ENCODE data around the gene PRKG1. TPM values are rescaled to one million over a fixed set of nuclear protein-coding genes. Genes with fewer than 3 reads are reported as not detected.

PRKG1 gene
- 0.01 TPM in 3 of 5 replicates, not detected in the others for total RNA-seq (2022; extraction: Qiagen RNA extraction)

GRCh38 chr10:51074238-51075028, at the start of gene PRKG1:
TSS of gene PRKG1 (plus strand) at chr10:51074487.

GRCh38 chr10:51699475-51700227, 625.4 kb downstream of the PRKG1 start, which contains the start of gene CSTF2T:
TSS of gene CSTF2T (minus strand) at chr10:51699595. CDS start at chr10:51699549, 46 bp downstream.

GRCh38 chr10:52313933-52314821, 1239.9 kb downstream of the PRKG1 start, which contains the start of gene DKK1:
TSS of gene DKK1 (plus strand) at chr10:52314281. CDS start at chr10:52314435, 154 bp downstream.

Other genes with a start within 250 kb of the PRKG1 start
- 0.08 to 0.19 TPM in 2 of 5 replicates, not detected in the others for gene A1CF, start 188.9 kb upstream of the PRKG1 start, total RNA-seq (2022; extraction: Qiagen RNA extraction)

Measured in A549 treated with dexamethasone at 1 μM for 4 hours (cell line).